NCI-H2107 (cell line): ENCODE results near the gene STRN3.
"Not testable (repeated sequence)": the region's sequence is repeated elsewhere in the genome, so short reads cannot be mapped to it uniquely, and the experiment has no call there.

ENCODE experiments used
- DNase-seq: peaks from one replicate; lab custom pipeline; 2025; lab: John Stamatoyannopoulos, UW

Gene STRN3

DNA sequence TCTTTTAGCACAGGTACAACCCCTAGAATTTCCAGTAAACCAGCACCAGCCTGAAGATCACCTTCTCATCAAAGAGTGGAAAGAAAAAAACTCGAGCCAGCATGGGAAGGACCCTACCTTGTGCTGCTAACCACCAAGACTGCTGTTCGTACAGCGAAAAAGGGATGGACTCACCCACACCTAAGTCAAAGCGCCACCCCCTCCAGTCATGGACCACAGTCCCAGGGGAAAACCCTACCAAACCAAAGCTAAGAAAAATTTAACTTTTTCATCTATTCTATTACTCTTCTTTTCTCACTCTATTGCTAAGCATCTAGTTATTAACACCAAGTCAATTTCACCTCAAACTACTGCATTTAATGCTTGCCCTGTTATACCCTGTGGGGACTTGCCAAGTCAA lies 56.4 kb downstream of the STRN3 start:
- not testable (repeated sequence) for DNase-seq

DNA sequence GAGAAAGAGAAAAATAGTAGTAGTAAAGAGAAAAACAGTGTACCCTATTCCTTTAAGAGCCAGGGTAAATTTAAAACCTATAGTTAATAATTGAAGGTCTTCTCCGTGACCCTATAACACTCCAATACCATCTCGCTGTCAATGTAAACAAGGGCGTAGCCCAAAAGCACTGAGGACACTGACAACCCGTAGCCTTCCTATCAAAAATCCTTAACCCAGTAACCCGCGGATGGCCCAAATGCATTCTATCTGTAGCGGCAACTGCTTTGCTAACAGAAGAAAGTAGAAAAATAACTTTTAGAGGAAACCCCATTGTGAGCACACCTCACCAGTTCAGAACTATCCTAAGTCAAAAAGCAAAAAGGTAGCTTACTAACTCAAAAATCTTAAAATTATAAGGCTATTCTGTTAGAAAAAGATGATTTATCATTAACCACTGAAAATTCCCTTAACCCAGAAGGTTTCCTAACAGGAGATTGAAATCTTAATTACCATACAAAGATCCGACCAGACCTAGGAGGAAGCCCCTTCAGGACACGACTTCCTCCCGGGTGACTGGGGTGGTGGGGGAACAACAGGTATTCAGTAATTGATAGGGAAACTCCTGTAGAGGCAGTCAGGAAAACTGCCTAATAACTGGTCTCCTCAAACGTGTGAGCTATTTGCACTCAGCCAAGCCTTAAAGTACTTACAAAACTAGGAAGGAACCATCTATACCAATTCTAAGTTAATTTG lies 58.6 kb downstream of the STRN3 start:
- DNase-seq, result not testable (repeated sequence)

- DNase-seq, result no peak
Observed at GRCh38 chr14:30966415-30967363, 59.5 kb downstream of the STRN3 start.

- not testable (repeated sequence) for DNase-seq
Observed at GRCh38 chr14:30965861-30966260, 60.3 kb downstream of the STRN3 start.

GRCh38 chr14:30962537-30962936 lies 63.6 kb downstream of the STRN3 start:
- DNase-seq, result not testable (repeated sequence)

- no peak for DNase-seq
Observed at GRCh38 chr14:30961330-30961729, 64.8 kb downstream of the STRN3 start.

GRCh38 chr14:30960216-30960615 lies 66.0 kb downstream of the STRN3 start:
- no peak for DNase-seq

DNA sequence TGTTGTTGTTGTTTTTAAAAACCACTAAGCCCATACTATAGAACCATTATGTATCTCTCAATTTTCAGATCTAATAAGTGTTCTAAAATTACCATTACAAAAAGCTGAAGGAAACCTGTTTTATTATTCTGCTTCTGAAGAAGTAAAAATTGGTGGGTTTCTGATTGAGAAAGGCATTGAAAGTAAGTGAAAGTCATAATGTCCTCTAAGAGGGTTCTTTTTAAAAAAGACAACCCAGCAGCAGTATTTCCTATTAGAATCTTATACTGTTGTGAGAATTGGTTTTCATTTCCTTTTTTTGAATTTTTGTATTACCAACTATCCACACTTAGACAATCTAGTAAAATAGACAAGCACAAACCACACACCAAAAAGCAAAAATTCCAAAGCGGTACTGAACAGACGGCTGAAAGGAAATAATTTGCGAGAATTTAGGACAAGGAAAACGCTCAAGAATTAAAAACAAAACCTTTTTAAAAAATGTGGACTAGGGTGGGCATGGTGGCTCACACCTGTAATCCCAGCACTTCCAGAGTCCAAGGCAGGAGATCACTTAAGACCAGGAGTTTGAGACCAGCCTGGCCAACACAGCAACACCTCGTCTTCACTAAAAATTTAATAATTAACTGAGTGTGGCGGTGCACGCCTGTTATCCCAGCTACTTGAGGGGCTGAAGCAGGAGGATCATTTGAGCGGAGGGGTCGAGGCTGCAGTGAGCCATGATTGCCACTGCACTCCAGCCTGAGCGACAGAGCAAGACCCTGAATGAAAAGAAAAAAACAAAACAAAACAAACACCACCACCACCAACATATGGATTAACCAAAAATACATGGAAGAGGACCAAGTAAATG lies 67.4 kb downstream of the STRN3 start:
- no peak for DNase-seq

- no peak for DNase-seq
Observed at GRCh38 chr14:30957813-30958370, 68.3 kb downstream of the STRN3 start.

GRCh38 chr14:30949651-30950050 lies 76.5 kb downstream of the STRN3 start:
- DNase-seq, result no peak

GRCh38 chr14:30943694-30944093 lies 82.5 kb downstream of the STRN3 start:
- no peak for DNase-seq

GRCh38 chr14:30940886-30941285 lies 85.3 kb downstream of the STRN3 start:
- DNase-seq, result no peak

GRCh38 chr14:30938617-30939016 lies 87.6 kb downstream of the STRN3 start:
- no peak for DNase-seq

DNA sequence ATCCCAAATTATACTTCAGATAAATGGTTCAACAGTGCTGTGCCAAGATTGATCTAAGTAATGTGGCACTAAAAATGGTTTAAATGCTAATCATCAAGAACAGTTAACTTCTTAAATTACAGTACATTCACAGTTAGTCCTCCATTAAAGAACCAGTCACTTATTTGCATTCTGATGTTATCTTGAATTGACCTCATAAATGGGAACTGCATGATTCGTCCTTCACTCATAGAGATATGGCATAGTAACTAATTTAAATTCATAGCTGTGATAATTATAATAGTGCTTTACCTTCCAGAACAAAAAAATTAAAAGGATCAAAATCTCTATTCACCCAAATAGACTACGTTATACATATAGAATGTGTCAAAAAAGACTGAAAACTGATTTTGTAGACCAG lies 90.7 kb downstream of the STRN3 start:
- no peak for DNase-seq

- not testable (repeated sequence) for DNase-seq
Observed at GRCh38 chr14:30933937-30934336, 92.2 kb downstream of the STRN3 start.

- no peak for DNase-seq
Observed at GRCh38 chr14:30928462-30928861, 97.7 kb downstream of the STRN3 start.

DNA sequence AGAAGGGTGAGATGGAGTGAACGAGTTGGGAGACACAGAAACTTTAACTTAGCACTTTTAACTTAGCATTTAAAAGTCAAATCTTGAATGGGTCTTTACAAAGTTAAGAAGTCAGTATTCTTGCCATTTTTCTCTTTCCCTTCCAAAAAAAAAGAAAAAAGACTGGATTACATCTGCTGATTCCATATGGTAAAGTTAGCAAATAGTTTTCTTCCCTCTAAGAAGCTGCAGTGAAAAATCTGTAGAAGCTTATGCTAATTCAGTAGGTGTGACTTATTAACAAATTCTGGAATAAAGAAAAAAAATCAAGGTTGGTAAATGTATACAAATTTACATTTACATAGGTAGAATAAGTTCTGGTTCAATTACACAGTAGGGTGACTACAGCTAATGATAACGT lies 100.9 kb downstream of the STRN3 start:
- no peak for DNase-seq

- no peak for DNase-seq
Observed at GRCh38 chr14:30921788-30922187, 104.4 kb downstream of the STRN3 start.

DNA sequence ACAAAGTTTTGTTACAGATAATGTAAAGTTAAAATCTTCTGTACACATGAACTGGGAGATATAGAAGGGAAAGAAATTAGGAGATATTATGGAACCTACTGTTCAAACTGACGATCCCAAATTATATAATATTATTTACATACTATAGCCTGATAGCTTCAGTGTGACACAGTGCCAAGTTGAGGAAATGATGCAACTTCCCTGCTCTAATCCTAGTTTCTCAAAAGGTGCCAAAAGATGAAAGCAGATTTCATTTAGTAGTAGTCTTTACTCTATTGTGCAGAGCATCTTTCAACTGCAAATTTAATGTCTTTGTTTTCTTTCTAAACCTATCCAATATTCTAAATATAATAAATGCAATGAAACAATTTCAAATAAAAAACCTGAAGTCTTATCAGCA lies 104.9 kb downstream of the STRN3 start:
- DNase-seq, result no peak

DNA sequence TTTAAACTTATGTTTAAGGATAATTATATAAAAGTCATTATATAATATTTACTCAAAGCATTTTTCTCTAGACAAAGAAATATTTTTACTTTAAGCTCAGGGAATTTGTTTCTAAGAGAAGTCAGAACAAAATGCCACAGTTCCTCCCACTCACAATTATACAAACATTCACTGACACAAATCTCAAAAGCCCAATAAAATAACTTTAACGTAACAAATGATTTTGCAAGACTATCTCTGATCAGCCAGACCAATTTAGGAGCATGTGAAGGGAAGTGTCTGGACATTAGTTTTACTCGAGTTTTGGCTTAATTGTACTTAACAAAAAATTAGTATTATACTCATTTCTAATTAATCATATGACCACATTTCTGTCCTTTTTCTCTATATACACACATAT lies 110.6 kb downstream of the STRN3 start:
- no peak for DNase-seq

- DNase-seq, result no peak
Observed at GRCh38 chr14:30914812-30915211, 111.4 kb downstream of the STRN3 start.

DNA sequence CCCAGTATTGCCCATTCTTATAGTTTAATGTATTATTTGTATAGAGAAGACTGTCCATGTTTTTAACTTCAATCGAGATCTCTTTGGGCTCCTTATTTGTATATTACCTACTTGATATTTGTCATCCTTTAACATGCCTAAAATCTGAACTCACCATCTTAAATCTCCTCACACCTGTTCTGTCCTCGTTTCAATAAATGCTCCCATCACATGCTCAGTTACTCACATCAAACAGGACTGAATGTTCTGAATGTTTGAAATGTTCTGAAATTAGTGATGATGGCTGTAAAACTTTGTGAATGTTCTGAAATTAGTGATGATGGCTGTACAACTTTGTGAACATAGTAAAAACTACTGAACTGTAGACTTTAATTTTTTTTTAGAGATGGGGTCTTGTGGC lies 117.4 kb downstream of the STRN3 start:
- DNase-seq, result no peak
